SK-N-SH (cell line): ENCODE results near the gene SETD3.

Experiments
- EP300 ChIP-seq, 2 experiments: IDR thresholded peaks; 2 replicates each; pipeline versions ENCODE4 v1.4.0 to v1.6.1; 2012; ENCODE audit warnings: borderline replicate concordance in 1 of 2, low read depth in 1 of 2, low read length in 1 of 2
- POLR2AphosphoS5 ChIP-seq: IDR thresholded peaks from 2 replicates; pipeline ENCODE4 v1.6.1; 2012; ENCODE audit warnings: low read depth, low read length
- RAD21 ChIP-seq: IDR thresholded peaks from 2 replicates; pipeline ENCODE4 v1.6.1; 2012; ENCODE audit warnings: mild to moderate bottlenecking, low read length
- RFX5 ChIP-seq: IDR thresholded peaks from 2 replicates; pipeline ENCODE4 v1.6.1; 2012; ENCODE audit warnings: mild to moderate bottlenecking, improper control_type of control experiment, low read length
- TEAD4 ChIP-seq: IDR thresholded peaks from 2 replicates; pipeline ENCODE4 v1.4.0; 2012; ENCODE audit warnings: mild to moderate bottlenecking, borderline replicate concordance; ENCODE audit not compliant: insufficient read depth
- TF ChIP-seq, protein P1 (sequence below): fragments of 200-600 bp; sonication (generic); IDR thresholded peaks from 2 replicates; pipeline ENCODE4 v1.6.1; 2017; ENCODE audit warnings: antibody characterized with exemption, mild to moderate bottlenecking, moderate library complexity
- TF ChIP-seq, protein P2 (sequence below): IDR thresholded peaks from 2 replicates; pipeline ENCODE4 v1.6.1; 2012; ENCODE audit warnings: mild to moderate bottlenecking, low read depth, low read length, moderate library complexity

DNA sequence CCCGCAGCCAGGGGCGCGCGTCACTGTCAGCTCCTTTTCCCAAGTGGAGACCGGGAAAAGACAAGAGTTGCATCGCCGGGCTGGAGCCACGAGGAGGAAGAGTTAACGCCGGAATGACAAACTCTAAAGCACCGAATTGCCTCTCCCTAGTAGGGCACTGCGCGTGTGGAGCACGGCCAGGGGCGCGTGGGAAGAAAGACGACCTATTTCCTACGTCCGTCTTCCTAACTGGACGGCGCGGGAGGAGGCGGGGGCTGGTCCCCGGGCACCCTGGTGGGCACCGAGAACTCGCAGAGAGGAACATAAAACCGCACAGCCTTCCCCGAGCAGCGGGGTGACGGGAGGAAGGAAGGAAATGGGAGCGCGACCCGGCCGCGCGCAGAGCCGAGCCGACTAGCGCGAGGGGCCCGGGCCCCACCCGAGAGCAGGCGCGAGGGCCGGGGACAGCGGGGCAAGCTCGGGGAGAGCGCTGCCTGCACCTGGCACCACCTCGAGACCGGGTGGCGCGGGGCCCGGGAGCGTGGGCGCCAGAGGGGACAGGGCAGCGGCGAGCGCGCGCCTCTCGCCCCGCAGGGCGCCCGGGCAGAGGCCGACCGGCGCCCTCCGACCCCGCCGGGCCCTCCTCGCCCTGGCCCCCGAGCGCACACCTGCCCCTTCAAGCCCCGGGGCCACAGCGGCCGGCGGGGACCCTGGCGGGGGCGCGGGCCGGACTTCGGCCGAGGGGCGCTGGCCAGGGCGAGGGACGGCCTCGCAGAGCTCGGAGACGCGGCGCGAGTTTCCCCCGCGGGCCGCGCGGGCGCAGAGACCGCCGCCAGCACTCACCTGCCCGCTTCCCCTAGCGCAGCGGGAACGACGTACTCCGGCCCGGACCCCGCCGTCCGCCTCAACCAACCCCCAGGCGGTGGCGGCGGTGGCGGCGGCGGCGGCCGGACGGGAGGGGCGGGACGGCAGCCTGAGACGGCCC is at the start of gene SETD3:
- TF ChIP-seq RFX5 = no peak
- TF ChIP-seq EP300 (IDR thresholded peaks at IDR 0.05; ENCODE audit: borderline replicate concordance in 1 of 2, low read depth in 1 of 2, low read length in 1 of 2) = no peak; a peak in 1 of 4 replicates
- TF ChIP-seq, protein P1, sequence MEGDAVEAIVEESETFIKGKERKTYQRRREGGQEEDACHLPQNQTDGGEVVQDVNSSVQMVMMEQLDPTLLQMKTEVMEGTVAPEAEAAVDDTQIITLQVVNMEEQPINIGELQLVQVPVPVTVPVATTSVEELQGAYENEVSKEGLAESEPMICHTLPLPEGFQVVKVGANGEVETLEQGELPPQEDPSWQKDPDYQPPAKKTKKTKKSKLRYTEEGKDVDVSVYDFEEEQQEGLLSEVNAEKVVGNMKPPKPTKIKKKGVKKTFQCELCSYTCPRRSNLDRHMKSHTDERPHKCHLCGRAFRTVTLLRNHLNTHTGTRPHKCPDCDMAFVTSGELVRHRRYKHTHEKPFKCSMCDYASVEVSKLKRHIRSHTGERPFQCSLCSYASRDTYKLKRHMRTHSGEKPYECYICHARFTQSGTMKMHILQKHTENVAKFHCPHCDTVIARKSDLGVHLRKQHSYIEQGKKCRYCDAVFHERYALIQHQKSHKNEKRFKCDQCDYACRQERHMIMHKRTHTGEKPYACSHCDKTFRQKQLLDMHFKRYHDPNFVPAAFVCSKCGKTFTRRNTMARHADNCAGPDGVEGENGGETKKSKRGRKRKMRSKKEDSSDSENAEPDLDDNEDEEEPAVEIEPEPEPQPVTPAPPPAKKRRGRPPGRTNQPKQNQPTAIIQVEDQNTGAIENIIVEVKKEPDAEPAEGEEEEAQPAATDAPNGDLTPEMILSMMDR = peak; percentile 23; the same call in 1 of the 2 replicates
- TF ChIP-seq POLR2AphosphoS5 = no peak
- no peak for TF ChIP-seq RAD21
- TF ChIP-seq, protein P2, sequence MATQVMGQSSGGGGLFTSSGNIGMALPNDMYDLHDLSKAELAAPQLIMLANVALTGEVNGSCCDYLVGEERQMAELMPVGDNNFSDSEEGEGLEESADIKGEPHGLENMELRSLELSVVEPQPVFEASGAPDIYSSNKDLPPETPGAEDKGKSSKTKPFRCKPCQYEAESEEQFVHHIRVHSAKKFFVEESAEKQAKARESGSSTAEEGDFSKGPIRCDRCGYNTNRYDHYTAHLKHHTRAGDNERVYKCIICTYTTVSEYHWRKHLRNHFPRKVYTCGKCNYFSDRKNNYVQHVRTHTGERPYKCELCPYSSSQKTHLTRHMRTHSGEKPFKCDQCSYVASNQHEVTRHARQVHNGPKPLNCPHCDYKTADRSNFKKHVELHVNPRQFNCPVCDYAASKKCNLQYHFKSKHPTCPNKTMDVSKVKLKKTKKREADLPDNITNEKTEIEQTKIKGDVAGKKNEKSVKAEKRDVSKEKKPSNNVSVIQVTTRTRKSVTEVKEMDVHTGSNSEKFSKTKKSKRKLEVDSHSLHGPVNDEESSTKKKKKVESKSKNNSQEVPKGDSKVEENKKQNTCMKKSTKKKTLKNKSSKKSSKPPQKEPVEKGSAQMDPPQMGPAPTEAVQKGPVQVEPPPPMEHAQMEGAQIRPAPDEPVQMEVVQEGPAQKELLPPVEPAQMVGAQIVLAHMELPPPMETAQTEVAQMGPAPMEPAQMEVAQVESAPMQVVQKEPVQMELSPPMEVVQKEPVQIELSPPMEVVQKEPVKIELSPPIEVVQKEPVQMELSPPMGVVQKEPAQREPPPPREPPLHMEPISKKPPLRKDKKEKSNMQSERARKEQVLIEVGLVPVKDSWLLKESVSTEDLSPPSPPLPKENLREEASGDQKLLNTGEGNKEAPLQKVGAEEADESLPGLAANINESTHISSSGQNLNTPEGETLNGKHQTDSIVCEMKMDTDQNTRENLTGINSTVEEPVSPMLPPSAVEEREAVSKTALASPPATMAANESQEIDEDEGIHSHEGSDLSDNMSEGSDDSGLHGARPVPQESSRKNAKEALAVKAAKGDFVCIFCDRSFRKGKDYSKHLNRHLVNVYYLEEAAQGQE = no peak
- TF ChIP-seq TEAD4 = no peak
